ENCODE results near the gene MYO3B. TPM values are rescaled to one million over a fixed set of nuclear protein-coding genes. Genes with fewer than 3 reads are reported as not detected.

MYO3B gene
- polyA plus RNA-seq, 1 donor (not counting 4 experiments of a cell fraction or from before 2014, with no cell fraction given) = 4.4 TPM

- Histone ChIP-seq H3K4me2 (ENCODE audit: control insufficient read depth, extremely low read depth, insufficient read depth, low read depth, low read length) (no peak overlapping the region), H3K4me3 (ENCODE audit: control insufficient read depth in 2 of 3, extremely low read depth in 1 of 3, insufficient read depth in 2 of 3, low read depth in 1 of 3, low read length in 3 of 3) (no peak overlapping the region), H3K9me1 (ENCODE audit: control insufficient read depth, extremely low read depth, insufficient read depth, low read length) (no peaks in the 10 kb centered on the region), H3K27me3 (ENCODE audit: control insufficient read depth, extremely low read depth, insufficient read depth, low read length) (no peaks in the 10 kb centered on the region), H4K20me1 (ENCODE audit: control insufficient read depth, extremely low read depth, insufficient read depth, low read length) (no peaks in the 10 kb centered on the region), H3K36me3 (ENCODE audit: control insufficient read depth in 2 of 2, extremely low read depth in 1 of 2, insufficient read depth in 2 of 2, low read length in 2 of 2) (no peaks in the 10 kb centered on the region), H3K79me2 (ENCODE audit: control insufficient read depth, insufficient read depth, low read length) (no peaks in the 10 kb centered on the region), H3K4me1 (ENCODE audit: control insufficient read depth, extremely low read depth, insufficient read depth, low read length) (peaks cover 6% of the 10 kb centered on the region), H3K9ac (ENCODE audit: control insufficient read depth, extremely low read depth, insufficient read depth, low read length) (no peak overlapping the region), H3K27ac (ENCODE audit: control insufficient read depth, insufficient read depth, low read length) (peak overlapping the region; percentile 10), H3K9me3 (ENCODE audit: control insufficient read depth, low read depth, low read length) (no peaks in the 10 kb centered on the region), H2AFZ (ENCODE audit: control insufficient read depth, low read length) (no peak overlapping the region)
- TF ChIP-seq EZH2 (IDR thresholded peaks at IDR 0.05; ENCODE audit: low read length) (no peak), CTCF (optimal IDR thresholded peaks at IDR 0.05 in 1 of 3, IDR thresholded peaks at IDR 0.05 in 1 of 3, conservative IDR thresholded peaks at IDR 0.05 in 1 of 3; ENCODE audit: extremely low read depth in 1 of 3, insufficient read depth in 2 of 3, low read length in 3 of 3) (no peak)
- FAIRE-seq (peak; percentile 20), DNase-seq (ENCODE audit: low read depth, low spot score) (no peak)
- dilution Hi-C loops (cut with MboI; ENCODE audit: extremely low pct_ligation_motif_present, low sequenced_read_pairs) = no loop called here
These were observed 15.7 kb upstream of the MYO3B start for GRCh38 chr2:170162271-170162632.

GRCh38 chr2:170163411-170164065, 14.4 kb upstream of the MYO3B start:
- no peaks in the 10 kb centered on the region for H3K79me2 ChIP-seq (ENCODE audit: control insufficient read depth, insufficient read depth, low read length)
- TF ChIP-seq CTCF (optimal IDR thresholded peaks at IDR 0.05 in 1 of 3, IDR thresholded peaks at IDR 0.05 in 1 of 3, conservative IDR thresholded peaks at IDR 0.05 in 1 of 3; ENCODE audit: extremely low read depth in 1 of 3, insufficient read depth in 2 of 3, low read length in 3 of 3) (no peak), EZH2 (IDR thresholded peaks at IDR 0.05; ENCODE audit: low read length) (no peak)
- no peaks in the 10 kb centered on the region for H3K9me3 ChIP-seq (ENCODE audit: control insufficient read depth, low read depth, low read length)
- H2AFZ ChIP-seq (ENCODE audit: control insufficient read depth, low read length) = no peak overlapping the region
- H4K20me1 ChIP-seq (ENCODE audit: control insufficient read depth, extremely low read depth, insufficient read depth, low read length) = no peaks in the 10 kb centered on the region
- no peak for DNase-seq (ENCODE audit: low read depth, low spot score)
- H3K4me1 ChIP-seq (ENCODE audit: control insufficient read depth, extremely low read depth, insufficient read depth, low read length) = peaks cover 6% of the 10 kb centered on the region
- FAIRE-seq = no peak
- dilution Hi-C loops (cut with MboI; ENCODE audit: extremely low pct_ligation_motif_present, low sequenced_read_pairs) = no loop called here
- no peaks in the 10 kb centered on the region for H3K9me1 ChIP-seq (ENCODE audit: control insufficient read depth, extremely low read depth, insufficient read depth, low read length)
- no peak overlapping the region for H3K27ac ChIP-seq (ENCODE audit: control insufficient read depth, insufficient read depth, low read length)
- no peak overlapping the region for H3K9ac ChIP-seq (ENCODE audit: control insufficient read depth, extremely low read depth, insufficient read depth, low read length)
- H3K4me2 ChIP-seq (ENCODE audit: control insufficient read depth, extremely low read depth, insufficient read depth, low read depth, low read length) = no peak overlapping the region
- no peaks in the 10 kb centered on the region for H3K27me3 ChIP-seq (ENCODE audit: control insufficient read depth, extremely low read depth, insufficient read depth, low read length)
- no peak overlapping the region for H3K4me3 ChIP-seq (ENCODE audit: control insufficient read depth in 2 of 3, extremely low read depth in 1 of 3, insufficient read depth in 2 of 3, low read depth in 1 of 3, low read length in 3 of 3)
- no peaks in the 10 kb centered on the region for H3K36me3 ChIP-seq (ENCODE audit: control insufficient read depth in 2 of 2, extremely low read depth in 1 of 2, insufficient read depth in 2 of 2, low read length in 2 of 2)
